ENCODE results near the gene WDR4. TPM values are rescaled to one million over a fixed set of nuclear protein-coding genes. Genes with fewer than 3 reads are reported as not detected.

The WDR4 gene
- total RNA-seq, 6 donors from 2014 or later: 10.2 to 49.2 (median 18.6) TPM

- no peak for ATAC-seq (ENCODE audit: low FRiP score in 2 of 2)
Observed at GRCh38 chr21:42830456-42831455, 48.6 kb downstream of the WDR4 start.

GRCh38 chr21:42829954-42830353 is 49.4 kb downstream of the WDR4 start:
- no peak for ATAC-seq (ENCODE audit: low FRiP score in 2 of 2)
- Histone ChIP-seq H3K9me3 (no peaks in the 10 kb centered on the region), H3K4me3 (no peak overlapping the region), H3K27me3 (no peaks in the 10 kb centered on the region), H3K4me1 (peaks cover 0 to 5% (median 2%) of the 10 kb centered on the region in 4 donors), H3K27ac (no peak overlapping the region), H3K36me3 (no peaks in the 10 kb centered on the region)
- DNase-seq: no peak
- no peak for TF ChIP-seq POLR2A (IDR thresholded peaks at IDR 0.05)
- no peak for TF ChIP-seq CTCF (IDR thresholded peaks at IDR 0.05)
- no peak for TF ChIP-seq POLR2AphosphoS5 (IDR thresholded peaks at IDR 0.05)
- no peak for TF ChIP-seq EP300 (IDR thresholded peaks at IDR 0.05)
- 85 to 90% methylated on average over 4 of the region's 4 CpGs for WGBS, 2 donors

More at GRCh38 chr21:42830456-42831455, 48.6 kb downstream of the WDR4 start:
- Histone ChIP-seq H3K27me3 (no peaks in the 10 kb centered on the region), H3K4me1 (peaks cover 0 to 5% (median 2%) of the 10 kb centered on the region in 4 donors), H3K4me3 (no peak overlapping the region), H3K27ac (no peak overlapping the region), H3K36me3 (no peaks in the 10 kb centered on the region), H3K9me3 (no peaks in the 10 kb centered on the region)
- TF ChIP-seq POLR2AphosphoS5 (IDR thresholded peaks at IDR 0.05): no peak
- TF ChIP-seq CTCF (IDR thresholded peaks at IDR 0.05): no peak
- no peak for TF ChIP-seq POLR2A (IDR thresholded peaks at IDR 0.05)
- DNase-seq: no peak
- WGBS, 2 donors: 49 to 54% methylated on average over 25 of the region's 25 CpGs

GRCh38 chr21:42829417-42829816 is 49.9 kb downstream of the WDR4 start:
- Histone ChIP-seq H3K27me3 (no peaks in the 10 kb centered on the region), H3K4me3 (no peak overlapping the region), H3K36me3 (no peaks in the 10 kb centered on the region), H3K9me3 (no peaks in the 10 kb centered on the region), H3K27ac (no peak overlapping the region), H3K4me1 (peaks cover 0 to 5% (median 2%) of the 10 kb centered on the region in 4 donors)
- DNase-seq (no peak), ATAC-seq (ENCODE audit: low FRiP score in 2 of 2) (no peak)
- WGBS, 2 donors: 88 to 95% methylated on average over 9 of the region's 9 CpGs
- no peak for TF ChIP-seq EP300 (IDR thresholded peaks at IDR 0.05)
- TF ChIP-seq POLR2AphosphoS5 (IDR thresholded peaks at IDR 0.05): no peak
- TF ChIP-seq POLR2A (IDR thresholded peaks at IDR 0.05): no peak
- TF ChIP-seq CTCF (IDR thresholded peaks at IDR 0.05): no peak

GRCh38 chr21:42827588-42827987 is 51.8 kb downstream of the WDR4 start:
- H3K27me3 ChIP-seq: no peaks in the 10 kb centered on the region

More at GRCh38 chr21:42827588-42827987, 51.8 kb downstream of the WDR4 start:
- Histone ChIP-seq H3K36me3 (no peaks in the 10 kb centered on the region), H3K9me3 (no peaks in the 10 kb centered on the region), H3K27ac (no peak overlapping the region), H3K4me1 (no peaks in the 10 kb centered on the region), H3K4me3 (no peak overlapping the region)
- 73 to 76% methylated on average over 2 of the region's 2 CpGs for WGBS, 2 donors
- DNase-seq: no peak
- no peak for ATAC-seq (ENCODE audit: low FRiP score in 2 of 2)
- TF ChIP-seq POLR2A (IDR thresholded peaks at IDR 0.05) (no peak), EP300 (IDR thresholded peaks at IDR 0.05) (no peak), CTCF (IDR thresholded peaks at IDR 0.05) (no peak), POLR2AphosphoS5 (IDR thresholded peaks at IDR 0.05) (no peak)
